HK-2 (cell line): Measurements from ENCODE around the gene ARAP2.

Experiments used
- DNase-seq: peaks from one replicate; pipeline ENCODE4 v3.0.0-alpha.2; 2018; ENCODE audit not compliant: unreplicated experiment

The ARAP2 gene

DNA sequence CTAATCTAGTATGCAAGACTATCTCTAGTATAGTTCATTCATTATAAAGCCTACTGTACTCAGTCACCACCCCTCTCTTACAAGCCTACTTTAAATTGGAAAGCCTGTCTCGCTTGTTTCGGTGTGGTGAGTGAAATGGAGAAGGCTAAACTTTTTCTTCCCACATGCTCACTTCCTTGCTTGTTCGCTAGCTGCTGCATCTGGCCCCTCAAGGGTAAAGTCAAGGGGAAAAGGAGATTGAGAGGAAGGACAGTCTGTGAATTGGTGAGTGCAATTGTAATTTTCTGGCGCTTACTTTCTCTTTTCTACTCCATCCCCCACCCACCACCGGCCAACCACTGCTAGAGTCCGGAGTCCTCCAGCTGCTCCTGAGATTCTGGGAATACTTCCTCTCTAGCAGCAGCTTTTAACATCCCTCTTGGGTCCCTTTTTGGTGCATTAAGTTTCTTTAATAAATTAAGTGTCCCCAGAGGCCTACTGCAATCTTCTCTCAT lies 12.1 kb upstream of the ARAP2 start:
- no peak for DNase-seq

- no peak for DNase-seq
These were observed 11.3 kb upstream of the ARAP2 start for GRCh38 chr4:36255577-36255976.

DNA sequence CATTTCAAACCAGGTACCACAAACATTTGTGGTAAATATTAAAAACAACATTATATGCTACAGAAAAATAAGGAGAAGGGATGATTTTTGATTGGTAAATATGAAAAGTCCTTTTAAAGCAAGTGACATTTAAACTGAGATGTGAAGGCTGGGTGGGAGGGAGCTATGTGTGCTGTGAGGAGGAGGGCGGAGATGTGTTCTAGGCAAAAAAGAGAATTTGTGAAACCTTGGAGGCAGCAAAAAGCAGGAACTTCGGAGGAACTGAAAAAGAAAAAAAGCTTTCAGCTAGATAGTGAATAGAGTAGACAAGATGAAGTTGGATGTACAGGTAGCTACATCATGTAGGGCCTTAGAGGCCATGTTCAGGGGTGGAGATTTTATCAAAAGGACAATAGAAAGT lies 10.1 kb upstream of the ARAP2 start:
- DNase-seq = no peak

- no peak for DNase-seq
These were observed 7.7 kb upstream of the ARAP2 start for GRCh38 chr4:36251983-36252382.

- DNase-seq = no peak
These were observed 5.3 kb upstream of the ARAP2 start for GRCh38 chr4:36249610-36250009.

- DNase-seq = peak; percentile 70
These were observed 708 bp downstream of the ARAP2 start for GRCh38 chr4:36243355-36244256.

DNA sequence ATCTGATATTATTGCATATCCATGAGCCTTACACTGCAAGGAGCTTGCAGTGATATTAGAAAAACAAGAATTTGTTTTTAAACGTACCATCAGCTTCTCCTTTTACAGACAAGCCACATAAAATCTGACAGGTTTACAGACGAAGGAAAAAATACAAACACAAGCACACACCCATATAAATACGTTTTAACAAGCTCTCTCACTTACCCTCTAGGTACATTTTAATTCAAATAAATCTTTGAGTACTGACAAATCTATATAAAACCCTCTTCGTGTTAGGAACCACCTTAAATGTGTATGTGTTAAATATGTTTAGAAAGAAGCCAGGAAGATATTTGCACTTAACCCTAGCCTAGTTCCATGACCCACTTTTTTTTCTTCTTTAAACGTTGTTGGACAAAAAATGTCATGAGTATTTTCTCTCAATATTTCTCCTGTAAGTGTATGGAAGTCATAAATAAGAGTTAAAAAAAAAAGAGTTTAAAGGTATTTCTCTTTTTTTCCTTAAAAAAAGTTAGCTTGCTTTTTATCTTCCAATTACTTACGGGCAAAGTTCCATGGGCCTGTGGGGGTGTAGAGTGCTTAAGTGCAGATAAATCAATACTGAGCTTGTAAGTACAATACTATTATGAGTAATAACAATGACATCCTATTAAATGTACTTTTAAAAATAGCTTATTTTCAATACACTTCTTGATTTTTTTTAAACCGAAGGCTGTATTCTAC lies 1.5 kb downstream of the ARAP2 start:
- DNase-seq = no peak

GRCh38 chr4:36241771-36242170 lies 2.5 kb downstream of the ARAP2 start:
- DNase-seq = no peak

DNA sequence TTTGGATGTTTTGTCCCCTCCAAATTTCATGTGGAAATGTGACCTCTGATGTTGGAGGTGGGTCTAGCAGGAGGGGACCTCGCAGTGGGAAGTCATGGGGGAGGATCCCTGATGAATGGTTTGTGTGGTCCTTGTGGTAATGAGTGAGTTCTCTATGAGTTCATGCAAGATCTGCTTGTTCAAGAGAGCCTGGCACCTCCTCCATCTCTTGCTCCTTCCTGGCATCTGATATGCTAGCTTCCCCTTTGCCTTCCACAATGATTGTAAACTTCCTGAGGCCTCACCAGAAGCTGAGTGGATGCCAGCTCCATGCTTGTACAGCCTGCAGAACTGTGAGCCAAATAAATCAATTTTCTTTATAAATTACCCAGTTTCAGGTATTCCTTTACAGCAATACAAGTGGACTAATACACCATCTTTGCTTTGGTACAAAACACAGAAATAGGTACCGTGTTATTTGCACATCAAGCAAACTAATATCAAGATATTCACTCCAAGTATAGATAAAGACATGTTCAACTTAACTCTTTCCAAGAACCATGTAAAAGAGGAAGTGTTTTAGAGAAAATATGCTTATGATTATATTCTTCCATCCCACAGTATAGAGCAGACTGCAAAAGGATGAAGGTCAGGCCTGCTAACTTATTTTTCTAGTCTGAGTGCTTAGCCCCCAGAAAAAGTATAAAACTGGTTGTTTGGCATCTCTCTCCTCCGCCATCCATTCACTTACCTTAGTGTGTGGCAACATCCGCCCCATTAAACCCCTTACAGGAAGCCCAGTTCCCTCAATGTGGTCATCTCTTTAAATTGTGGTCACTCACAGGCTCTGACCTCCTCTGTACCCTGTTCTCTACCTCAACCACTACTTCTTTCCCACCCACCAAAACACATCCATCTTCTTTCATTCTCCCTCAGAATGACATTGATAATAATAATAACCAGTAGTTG lies 6.7 kb downstream of the ARAP2 start:
- no peak for DNase-seq

DNA sequence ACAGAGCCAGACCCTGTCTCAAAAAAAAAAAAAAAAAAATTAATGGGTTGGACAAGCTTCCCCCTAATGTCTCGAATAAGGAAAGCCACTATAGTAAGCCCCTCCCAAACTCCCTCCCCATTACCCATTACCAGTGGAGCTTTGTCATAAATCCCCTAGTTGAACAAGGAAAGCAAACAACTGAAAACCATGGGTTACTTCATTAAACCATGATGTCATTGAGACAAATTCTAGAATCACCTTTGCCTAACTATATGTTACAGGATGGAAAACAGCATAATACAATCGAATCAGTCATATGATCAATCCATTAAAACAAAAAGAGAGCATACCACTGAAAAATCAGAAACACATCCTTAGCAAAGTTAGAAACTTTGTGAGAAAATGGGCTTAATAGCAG lies 8.2 kb downstream of the ARAP2 start:
- DNase-seq = no peak

DNA sequence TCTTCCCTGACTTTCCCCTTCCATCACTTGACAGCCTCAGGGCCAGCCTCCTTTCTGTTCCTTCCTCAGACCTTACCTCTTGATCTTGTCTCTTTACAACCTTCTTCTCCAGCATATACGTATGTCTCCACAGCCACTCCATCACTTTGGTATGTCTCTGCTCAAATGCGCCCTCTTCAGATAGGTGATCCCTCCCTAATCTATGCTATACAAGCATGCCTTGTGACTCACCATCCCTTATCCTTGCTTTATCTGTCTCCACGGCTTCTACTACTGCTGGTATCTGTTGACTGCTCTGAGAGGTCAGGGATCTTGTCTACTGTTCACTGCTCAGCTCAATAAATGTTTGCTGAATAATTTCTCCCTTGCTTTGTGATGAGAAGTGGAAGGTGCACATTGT lies 9.0 kb downstream of the ARAP2 start:
- no peak for DNase-seq

DNA sequence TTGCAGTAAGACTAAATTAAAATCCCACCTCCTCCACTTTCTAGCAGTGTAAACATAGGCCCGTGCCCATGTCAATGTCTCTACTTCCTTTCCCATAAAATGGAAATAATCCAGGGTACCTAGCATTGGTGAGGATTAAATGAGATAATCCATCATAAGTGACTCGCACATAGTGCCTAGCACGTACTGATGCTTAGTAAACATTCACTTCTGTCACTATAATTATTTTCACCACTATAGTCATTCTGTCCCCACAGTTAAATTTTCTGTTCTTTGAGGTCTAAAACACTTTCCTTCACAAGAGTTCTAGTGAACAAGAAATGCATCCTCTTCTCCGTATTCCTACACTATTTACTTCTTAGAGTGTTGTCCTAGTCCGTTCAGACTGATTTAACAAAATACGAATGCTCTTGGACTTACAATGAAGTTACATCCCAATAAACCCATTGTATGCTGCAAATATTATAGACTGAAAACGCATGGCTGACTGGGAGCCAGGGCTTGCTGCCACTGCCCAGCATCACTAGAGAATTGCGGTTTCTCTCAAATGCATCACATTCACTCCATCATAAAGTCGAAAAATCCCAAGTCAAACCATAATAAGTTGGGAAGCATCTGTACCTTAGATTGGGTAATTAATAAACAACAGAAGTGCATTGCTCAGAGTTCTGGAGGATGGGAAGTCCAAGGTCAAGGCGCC lies 10.6 kb downstream of the ARAP2 start:
- DNase-seq = no peak

DNA sequence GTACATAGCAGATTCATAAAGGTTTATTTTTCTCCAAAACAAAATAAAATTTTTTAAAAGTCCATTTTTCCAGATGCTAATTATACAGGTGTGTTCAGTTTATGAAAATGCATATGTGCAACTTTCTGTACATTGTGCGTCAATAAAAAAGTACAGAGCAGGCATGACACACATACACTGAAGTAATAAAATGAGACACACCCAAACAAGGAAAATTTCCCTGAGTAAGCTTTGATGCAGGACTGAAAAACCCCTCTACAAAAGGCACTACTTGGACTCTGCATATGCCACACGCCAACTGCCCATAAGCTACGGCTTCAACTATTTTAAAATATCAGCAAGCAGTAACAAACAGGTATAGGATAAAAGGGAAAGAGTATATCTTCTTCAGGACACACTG lies 13.8 kb downstream of the ARAP2 start:
- DNase-seq = no peak

GRCh38 chr4:36227913-36228312 lies 16.4 kb downstream of the ARAP2 start:
- no peak for DNase-seq

DNA sequence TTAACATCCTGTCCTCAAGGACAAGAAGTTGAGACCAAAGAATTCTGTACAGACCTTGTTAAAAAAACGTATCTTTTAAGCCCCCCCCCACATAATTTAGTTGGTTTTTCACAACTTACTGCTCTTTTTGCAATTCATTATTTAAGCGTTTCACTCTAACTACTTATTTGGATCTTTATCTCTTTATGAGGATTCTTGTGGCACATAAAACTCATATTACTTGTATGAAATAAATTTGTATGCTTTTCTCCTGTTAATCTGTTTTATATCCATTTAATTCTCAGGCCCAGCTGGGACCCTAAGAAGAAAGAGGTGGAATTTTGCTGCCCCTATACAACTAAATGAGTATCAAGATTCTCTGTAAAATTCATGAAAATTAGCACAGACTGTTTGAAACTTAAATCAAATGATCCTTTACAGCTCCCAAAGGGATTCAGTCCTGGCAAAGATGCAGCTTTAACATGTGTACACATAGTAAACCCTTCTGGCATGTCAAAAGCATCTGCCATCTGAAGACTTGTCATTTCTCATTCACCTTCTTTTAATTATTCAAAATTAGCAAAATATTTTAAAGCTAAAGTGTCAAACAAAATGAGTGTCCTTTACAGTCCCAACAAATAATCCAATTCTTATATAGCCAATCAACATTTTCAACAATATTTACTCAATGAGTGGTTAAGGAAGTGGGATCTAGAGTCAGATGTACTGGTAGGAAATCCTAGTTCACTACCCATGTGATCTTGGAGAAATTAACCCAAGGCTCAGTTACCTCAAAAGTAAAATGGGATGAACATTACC lies 17.7 kb downstream of the ARAP2 start:
- no peak for DNase-seq

- DNase-seq = no peak
These were observed 19.1 kb downstream of the ARAP2 start for GRCh38 chr4:36224972-36225903.

GRCh38 chr4:36222702-36223101 lies 21.6 kb downstream of the ARAP2 start:
- no peak for DNase-seq

- no peak for DNase-seq
These were observed 23.5 kb downstream of the ARAP2 start for GRCh38 chr4:36220776-36221175.

DNA sequence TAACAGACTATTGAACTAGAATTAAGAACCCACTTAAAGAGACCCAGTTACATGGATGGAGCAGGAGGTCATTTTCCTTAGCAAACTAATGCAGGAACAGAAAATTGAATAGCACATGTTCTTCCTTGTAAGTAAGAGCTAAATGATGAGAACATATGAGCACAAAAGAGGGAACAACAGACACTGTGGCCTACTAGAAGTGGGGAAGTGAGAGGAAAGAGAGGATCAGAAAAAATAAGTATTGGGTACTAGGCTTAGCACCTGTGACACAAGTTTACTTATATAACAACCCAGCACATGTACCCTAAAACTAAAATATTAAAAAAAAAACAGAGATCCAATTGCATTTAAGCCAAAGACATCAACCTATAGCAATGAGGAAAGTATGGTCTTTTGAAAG lies 26.2 kb downstream of the ARAP2 start:
- no peak for DNase-seq
